Measurements from ENCODE around the gene ANKRD28.

- TF ChIP-seq CTCF (IDR thresholded peaks at IDR 0.05) (no peak), POLR2A (IDR thresholded peaks at IDR 0.05) (no peak)
Measured at GRCh38 chr3:15645246-15645645, 152.5 kb downstream of the ANKRD28 start.
